Muscle of back (tissue), 11 donors: Measurements from ENCODE around the gene KLC1. TPM values are rescaled to one million over a fixed set of nuclear protein-coding genes. Genes with fewer than 3 reads are reported as not detected.
A peak's percentile ranks its signal among the peaks of the same experiment; 100 is the strongest.
"Not testable (repeated sequence)": the region's sequence is repeated elsewhere in the genome, so short reads cannot be mapped to it uniquely, and the experiment has no call there.

Experiments used
- DNase-seq, 3 donors: peaks; one replicate each; pipeline versions ENCODE4 v3.0.0 to v3.0.0-alpha.2; 2013
- polyA plus RNA-seq, 10 donors: library from polyadenylated mRNA; unstranded; fragments of 120-200 nt; gene quantifications; one replicate each; pipeline ENCODE4 v1.2.1, GENCODE V29; 2013; ENCODE audit not compliant: insufficient read length in 10 of 10

Gene KLC1
- polyA plus RNA-seq, 10 donors: 74.7 to 131 (median 91.9) TPM

DNA sequence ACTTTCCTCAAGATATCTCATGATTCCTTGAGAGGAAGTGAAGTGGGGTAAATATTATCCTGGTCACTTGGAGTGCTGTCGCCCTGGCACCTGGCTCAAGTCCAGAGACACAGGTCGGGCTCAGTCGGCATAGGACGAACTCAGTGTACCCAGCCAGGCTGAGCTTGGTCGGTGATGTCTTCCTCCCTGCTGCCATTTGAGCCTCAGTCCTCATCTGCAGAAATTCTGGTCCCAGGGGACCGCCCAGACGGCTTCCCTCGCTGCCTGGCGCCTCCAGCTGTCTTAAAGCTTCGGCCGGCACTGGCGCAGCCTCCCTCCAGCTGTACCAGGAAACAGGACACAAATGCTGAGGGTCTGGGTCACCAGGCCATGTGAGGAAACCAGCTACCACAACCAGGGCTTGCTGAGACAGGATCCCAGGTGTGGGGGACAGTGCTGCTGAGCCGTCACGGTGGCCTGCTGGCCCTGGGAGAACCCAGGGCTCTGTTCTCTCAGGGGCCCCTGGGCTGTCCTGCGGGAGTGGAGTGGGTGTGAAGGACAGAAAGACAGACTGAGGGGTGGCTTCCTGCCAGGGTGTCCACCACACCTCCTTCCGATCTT is 5.0 kb upstream of the KLC1 start:
- no peak for DNase-seq

DNA sequence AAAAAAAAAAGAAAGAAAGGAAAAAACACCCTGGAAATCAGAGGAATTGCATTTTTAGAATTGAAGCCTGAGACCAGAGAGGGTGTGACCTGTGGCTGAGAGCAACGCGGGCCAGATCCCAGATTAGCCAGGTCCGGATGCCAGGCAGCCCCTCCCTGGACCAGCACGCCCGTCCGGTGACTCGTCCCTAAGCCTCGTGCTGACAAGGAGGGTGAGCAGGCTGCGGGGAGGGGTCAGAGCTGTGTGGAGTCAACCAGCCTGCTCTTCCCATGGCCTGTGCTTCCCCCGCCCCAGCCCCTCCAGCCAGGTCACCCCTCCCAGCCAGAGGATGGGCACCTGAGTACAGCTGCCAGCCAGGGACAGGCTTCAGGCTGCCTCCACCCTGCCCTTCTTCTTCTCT is 4.2 kb upstream of the KLC1 start:
- DNase-seq: no peak

DNA sequence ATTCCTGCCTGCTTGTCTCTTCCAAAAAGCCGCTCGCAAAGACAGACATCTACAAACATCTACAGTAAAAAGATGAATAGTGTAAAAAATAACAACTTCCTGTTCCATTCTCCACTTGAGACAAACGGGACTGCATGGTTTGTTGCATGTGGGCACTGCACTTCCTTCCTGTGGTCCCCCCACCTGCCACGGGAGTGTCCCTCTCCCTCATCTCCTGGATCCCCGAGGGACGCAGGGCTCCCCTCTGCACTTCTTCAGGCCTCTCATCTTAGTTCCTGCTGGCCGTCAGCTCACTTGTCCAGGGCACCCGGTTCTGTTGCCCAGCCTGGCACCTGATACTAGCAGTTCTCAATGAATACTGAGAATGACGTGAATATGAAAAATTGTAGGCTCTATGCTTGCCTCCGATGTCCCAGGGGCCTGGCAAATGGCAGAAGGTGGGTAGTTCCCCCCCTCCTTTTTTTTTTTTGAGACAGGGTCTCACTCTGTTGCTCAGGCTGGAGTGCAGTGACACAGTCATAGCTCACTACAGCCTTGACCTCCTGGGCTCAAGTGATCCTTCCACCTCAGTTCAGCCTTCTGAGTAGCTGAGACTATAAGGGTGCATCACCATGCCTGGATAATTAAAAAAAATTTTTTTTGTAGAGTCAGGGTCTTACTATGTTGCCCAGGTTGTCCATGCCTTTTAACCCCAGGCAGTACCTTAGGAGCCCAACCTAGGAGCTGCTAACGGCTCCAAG is 3.5 kb upstream of the KLC1 start:
- DNase-seq: no peak

DNA sequence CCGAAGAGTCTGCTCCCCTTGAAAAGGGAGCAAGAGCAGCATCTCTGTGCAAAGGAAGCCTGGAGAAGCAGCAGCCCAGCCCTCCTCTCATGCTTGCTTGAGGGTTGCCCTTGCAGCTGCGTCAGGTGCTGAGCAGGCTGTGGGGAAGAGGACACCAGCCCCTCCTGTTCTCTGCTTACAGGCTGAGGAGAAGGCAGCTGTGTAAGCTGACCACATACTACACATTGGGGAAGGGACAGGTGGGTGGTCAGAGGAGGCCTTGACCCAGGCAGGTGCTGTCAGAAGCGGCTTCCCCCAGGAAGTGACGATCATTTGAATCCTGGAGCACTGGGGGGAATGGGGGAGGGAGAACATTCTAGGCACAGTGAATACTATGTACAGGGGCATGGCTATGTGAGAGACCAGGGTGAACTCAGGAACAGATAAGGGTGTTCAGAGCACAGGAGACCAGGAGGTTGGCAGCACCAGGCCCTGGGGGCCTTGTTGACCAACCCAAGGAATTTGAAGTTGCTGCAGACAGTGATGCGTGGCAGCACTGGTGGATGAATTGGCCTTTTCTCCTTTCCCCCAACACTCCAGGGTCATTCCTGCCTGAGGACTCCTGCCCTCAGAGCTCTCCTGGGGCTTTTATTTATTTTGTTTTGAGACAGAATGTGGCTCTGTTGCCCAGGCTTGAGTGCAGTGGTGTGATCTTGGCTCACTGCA is 2.7 kb upstream of the KLC1 start:
- DNase-seq: peak in 1 of 3 donors; percentile 28

DNA sequence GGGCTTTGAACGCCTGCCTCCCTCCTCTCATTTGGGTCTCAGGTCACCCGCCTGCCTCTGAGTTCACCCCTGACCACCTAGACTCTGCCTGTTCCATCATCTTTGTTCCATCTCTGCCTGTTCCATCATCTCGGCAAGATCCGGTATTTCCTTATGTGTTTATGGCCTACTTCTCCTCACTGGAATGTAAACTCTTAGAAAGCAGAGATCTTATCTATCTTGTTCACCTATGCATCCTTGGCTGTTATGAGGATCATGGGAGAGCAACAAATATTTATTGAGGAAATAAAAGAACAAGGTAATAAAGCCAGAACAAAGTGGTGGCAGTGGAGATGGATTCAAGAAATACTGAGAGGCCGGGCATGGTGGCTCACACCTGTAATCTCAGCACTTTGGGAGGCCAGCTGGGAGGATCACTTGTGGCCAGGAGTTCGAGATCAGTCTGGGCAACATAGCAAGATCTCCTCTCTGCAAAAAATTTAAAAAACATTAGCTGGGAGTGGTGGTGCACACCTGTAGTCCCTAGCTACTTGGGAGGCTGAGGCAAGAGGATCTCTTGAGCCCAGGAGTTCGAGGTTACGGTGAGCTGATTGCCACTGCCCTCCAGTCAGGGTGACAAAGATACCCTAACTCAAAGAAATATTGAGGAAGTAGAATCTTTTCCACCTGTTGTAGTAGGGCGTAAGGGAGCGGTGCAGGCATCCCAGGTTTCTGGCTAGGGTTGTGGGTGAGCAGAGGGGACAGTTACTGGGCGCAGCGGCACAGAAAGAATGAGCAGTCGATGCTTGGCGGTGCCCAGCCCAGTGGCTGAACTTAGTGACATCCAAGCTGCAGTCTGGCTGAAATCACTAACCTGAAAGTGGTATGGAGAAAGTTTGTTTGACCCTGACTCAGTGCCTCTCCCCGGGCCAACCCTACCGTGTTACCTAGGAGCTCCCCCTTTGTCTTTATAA is 1.7 kb upstream of the KLC1 start:
- no peak for DNase-seq

DNA sequence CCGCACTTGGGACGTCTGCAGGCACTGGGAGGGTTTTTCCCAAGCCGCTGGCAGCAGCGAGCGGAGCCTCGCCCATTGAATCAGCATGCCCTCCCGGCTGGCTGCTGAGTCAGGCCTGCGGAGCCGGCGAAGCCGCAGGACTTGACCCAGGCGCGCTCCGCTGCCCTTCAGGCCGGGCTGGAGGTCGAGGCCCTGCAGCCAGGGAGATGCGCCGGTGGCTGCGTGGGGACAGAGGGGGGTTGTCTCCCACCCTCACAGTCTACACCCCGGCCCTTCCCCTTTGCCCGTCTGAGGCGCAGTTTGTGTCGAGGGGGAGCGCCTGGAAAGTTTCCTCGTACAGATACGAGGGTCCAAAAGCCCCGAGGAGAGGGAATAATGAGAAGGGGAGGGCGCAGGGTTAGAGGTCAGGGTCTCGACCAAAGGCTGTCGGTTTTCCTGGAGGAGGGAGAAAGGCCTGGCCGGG is 759 bp upstream of the KLC1 start:
- peak in 2 of 3 donors; percentile 30 to 48 for DNase-seq

GRCh38 chr14:103629503-103630121 is 601 bp downstream of the KLC1 start:
- DNase-seq: peak; percentile 21 to 78 (median 45)

DNA sequence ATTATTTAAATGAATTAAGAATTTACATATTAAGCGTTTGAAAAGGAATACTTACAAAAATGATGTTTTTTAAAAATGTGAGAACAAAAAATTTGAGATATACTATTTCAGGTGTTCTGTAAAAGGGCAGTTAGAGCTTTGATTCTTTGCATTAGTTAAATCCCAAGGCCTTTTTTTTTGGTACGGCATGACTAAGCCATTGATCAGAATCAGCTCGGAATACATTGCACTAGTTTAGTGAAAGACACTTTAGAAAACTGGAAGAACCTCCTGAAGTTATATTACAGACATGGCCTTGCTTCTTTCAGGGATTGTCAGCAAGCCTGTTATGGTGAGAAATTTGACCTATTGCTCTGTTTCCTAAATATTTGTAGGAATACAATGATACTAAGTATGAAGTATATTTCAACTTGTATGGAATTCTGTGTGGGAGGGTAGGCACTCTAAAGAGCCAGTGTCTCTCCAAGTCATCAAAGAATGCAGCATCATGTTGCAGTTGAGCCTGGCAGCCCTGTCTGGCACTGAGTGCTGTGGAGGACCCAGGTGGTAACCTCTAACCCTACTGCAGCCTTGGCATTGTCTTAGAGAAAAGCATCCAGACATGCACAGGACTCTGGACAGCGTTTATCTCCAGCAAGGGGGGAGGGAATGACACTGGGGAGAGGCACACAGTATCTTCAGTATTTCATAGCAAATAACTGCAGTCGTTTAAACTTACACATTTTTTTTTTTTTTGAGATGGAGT is 1.5 kb downstream of the KLC1 start:
- no peak for DNase-seq

- no peak for DNase-seq
Measured at GRCh38 chr14:103633391-103633790, 4.4 kb downstream of the KLC1 start.

- DNase-seq: no peak
Measured at GRCh38 chr14:103634156-103634555, 5.1 kb downstream of the KLC1 start.

- no peak for DNase-seq
Measured at GRCh38 chr14:103638594-103638993, 9.6 kb downstream of the KLC1 start.

DNA sequence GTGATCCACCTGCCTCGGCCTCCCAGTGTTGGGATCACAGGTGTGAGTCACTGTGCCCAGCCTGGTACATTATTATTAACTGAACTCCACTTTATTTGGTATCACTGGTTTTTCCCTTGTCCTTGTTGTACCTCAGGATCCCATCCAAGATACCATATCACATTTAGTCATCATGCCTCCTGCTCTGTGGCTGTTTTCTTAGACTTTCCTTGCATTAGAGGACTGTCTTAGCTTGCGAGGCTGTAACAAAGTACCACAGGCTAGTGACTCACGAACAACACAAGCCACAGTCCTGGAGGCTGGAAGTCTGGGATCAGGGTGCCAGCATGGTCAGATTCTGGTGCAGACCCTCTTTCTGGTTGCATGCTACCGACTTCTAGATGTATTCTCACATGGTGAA is 12.2 kb downstream of the KLC1 start:
- no peak for DNase-seq

- no peak for DNase-seq
Measured at GRCh38 chr14:103646189-103646588, 17.2 kb downstream of the KLC1 start.

DNA sequence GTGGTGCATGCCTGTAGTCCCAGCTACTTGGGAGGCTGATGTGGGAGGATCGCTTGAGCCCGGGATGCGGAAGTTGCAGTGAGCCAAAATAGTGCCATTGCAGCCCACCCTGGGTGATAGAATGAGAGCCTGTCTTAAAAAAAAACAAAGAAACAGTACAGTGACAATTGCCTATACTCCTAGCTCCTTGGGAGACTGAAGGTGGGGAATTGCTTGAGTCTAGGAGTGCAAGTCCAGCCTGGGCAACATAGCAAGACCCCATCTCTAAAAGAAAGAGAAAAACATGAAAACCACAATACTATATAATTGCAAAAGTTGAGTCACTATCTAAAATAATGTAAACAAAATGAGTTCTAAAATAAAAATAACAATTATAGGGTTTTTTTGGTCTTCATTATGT is 20.0 kb downstream of the KLC1 start:
- DNase-seq: no peak

- no peak for DNase-seq
Measured at GRCh38 chr14:103650213-103650612, 21.2 kb downstream of the KLC1 start.

GRCh38 chr14:103651585-103651984 is 22.6 kb downstream of the KLC1 start:
- no peak for DNase-seq

- DNase-seq: no peak
Measured at GRCh38 chr14:103652806-103653205, 23.8 kb downstream of the KLC1 start.

- DNase-seq: not testable (repeated sequence)
Measured at GRCh38 chr14:103653336-103653735, 24.3 kb downstream of the KLC1 start.

DNA sequence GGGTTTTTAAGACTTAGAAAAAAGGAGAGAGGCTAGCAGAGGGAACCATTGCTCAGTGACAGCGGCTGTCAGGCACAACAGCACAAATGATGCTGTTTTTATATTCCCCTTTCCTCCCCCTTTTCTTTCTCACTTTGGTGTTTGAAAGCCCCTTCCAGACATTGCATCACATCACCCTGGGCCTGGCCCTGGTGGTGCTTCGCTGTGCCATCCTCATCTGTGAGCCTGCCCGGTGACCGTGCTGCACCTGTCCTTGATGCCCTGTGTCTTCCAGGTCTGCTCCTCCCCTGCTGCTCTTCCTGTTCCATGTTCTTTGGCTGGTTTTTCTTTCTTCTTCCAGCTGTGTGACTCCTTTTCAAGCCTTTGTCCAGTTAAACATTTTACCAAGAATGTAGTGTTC is 24.8 kb downstream of the KLC1 start:
- DNase-seq: no peak

GRCh38 chr14:103654619-103655018 is 25.6 kb downstream of the KLC1 start:
- no peak for DNase-seq
